PC-3 (cell line): Measurements from ENCODE around the gene PPP6R2.

Source experiments
- EZH2 ChIP-seq: fragments of 300-600 bp; sonication (generic); IDR thresholded peaks from one replicate; pipeline ENCODE4 v1.6.1; 2017; ENCODE audit warnings: antibody characterized with exemption, mild to moderate bottlenecking, low read length; ENCODE audit not compliant: unreplicated experiment
- EZH2phosphoT487 ChIP-seq: fragments of 300-600 bp; sonication (generic); IDR thresholded peaks from 2 replicates; pipeline ENCODE4 v1.6.1; 2018; ENCODE audit warnings: mild to moderate bottlenecking, antibody characterized with exemption, low read length, borderline replicate concordance
- TF ChIP-seq, protein P1 (sequence below): fragments of 300-600 bp; sonication (generic); conservative IDR thresholded peaks from 2 replicates; pipeline ENCODE4 v1.5.1; 2017; ENCODE audit warnings: antibody characterized with exemption, low read depth, mild to moderate bottlenecking, low read length

GRCh38 chr22:50467341-50467740, 124.2 kb downstream of the PPP6R2 start:
- TF ChIP-seq EZH2 (no peak), EZH2phosphoT487 (no peak)
- TF ChIP-seq, protein P1, sequence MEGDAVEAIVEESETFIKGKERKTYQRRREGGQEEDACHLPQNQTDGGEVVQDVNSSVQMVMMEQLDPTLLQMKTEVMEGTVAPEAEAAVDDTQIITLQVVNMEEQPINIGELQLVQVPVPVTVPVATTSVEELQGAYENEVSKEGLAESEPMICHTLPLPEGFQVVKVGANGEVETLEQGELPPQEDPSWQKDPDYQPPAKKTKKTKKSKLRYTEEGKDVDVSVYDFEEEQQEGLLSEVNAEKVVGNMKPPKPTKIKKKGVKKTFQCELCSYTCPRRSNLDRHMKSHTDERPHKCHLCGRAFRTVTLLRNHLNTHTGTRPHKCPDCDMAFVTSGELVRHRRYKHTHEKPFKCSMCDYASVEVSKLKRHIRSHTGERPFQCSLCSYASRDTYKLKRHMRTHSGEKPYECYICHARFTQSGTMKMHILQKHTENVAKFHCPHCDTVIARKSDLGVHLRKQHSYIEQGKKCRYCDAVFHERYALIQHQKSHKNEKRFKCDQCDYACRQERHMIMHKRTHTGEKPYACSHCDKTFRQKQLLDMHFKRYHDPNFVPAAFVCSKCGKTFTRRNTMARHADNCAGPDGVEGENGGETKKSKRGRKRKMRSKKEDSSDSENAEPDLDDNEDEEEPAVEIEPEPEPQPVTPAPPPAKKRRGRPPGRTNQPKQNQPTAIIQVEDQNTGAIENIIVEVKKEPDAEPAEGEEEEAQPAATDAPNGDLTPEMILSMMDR = no peak
